HCT116 (cell line): Measurements from ENCODE around the gene GXYLT2. TPM values are rescaled to one million over a fixed set of nuclear protein-coding genes. Genes with fewer than 3 reads are reported as not detected.

ENCODE experiments used
- ATAC-seq: fragments of 200-7000 bp; cut with Tn5 transposase; 2 replicates; pipeline ENCODE4 v1.9.1; 2020; ENCODE audit warnings: mild to moderate bottlenecking, moderate library complexity
- BruUV-seq: library from RNA; stranded (reverse); fragments of 400-500 nt; replicated peaks from 2 replicates; lab custom pipeline; 2021; lab: Mats Ljungman, UMichigan
- CTCF ChIA-PET: fragments of 300-600 bp; sonication (Branson Sonifier 250); formaldehyde crosslinking; loops from one replicate; lab custom pipeline; 2021; ENCODE audit warnings: antibody characterized with exemption; lab: Charles Lee
- POLR2A ChIA-PET: fragments of 300-600, 350-600 bp; sonication (Branson Sonifier 250); formaldehyde crosslinking; loops from one replicate; lab custom pipeline; 2021; ENCODE audit warnings: antibody characterized with exemption; lab: Charles Lee
- RAD21 ChIA-PET, 2 experiments: fragments of 300-600 bp; sonication (Branson Sonifier 250); formaldehyde crosslinking; loops; one replicate each; lab custom pipeline; 2023; ENCODE audit warnings: low total read pairs in 2 of 2; ENCODE audit not compliant: uncharacterized antibody in 2 of 2, unreplicated experiment in 2 of 2, low non-redundant PET in 1 of 2; lab: Charles Lee
- DNase-seq: peaks from one replicate; pipeline ENCODE4 v3.0.0-alpha.2; 2010; ENCODE audit warnings: low read depth, low spot score
- H2AFZ ChIP-seq: fragments of 200-600 bp; shearing (Covaris generic), sonication (generic); 2 replicates; pipeline ENCODE4 v1.6.1; 2017; ENCODE audit warnings: low read depth, mixed run types, mixed read lengths, antibody characterized with exemption, low read length; ENCODE audit not compliant: poor library complexity, severe bottlenecking
- H3K27ac ChIP-seq: 2 replicates; pipeline ENCODE4 v1.5.1; 2012; ENCODE audit warnings: low read depth, low read length
- H3K27me3 ChIP-seq: fragments of 200-600 bp; sonication (generic); 2 replicates; pipeline ENCODE4 v1.6.1; 2016; ENCODE audit warnings: mixed run types, low read length, mixed read lengths; ENCODE audit not compliant: insufficient read depth
- H3K36me3 ChIP-seq, 2 experiments: fragments of 200-500 bp in 1 of 2; fragments of 200-600 bp in 1 of 2; sonication (Bioruptor generic) in 1 of 2; sonication (generic) in 1 of 2; 2 replicates each; pipeline versions ENCODE4 v1.5.1 to v1.6.1; 2014 to 2016; ENCODE audit warnings: low read length in 2 of 2, inconsistent platforms in 1 of 2, mixed read lengths in 1 of 2, mixed run types in 1 of 2; ENCODE audit not compliant: insufficient read depth in 2 of 2, control insufficient read depth in 1 of 2
- H3K4me1 ChIP-seq, 2 experiments: fragments of 200-600 bp in 1 of 2; sonication (generic) in 1 of 2; 2 replicates each; pipeline versions ENCODE4 v1.5.1 to v1.6.1; 2012 to 2017; ENCODE audit warnings: low read length in 2 of 2, inconsistent platforms in 1 of 2, mild to moderate bottlenecking in 1 of 2, mixed read lengths in 1 of 2, mixed run types in 1 of 2, moderate library complexity in 1 of 2; ENCODE audit not compliant: insufficient read depth in 2 of 2, control insufficient read depth in 1 of 2
- H3K4me2 ChIP-seq: fragments of 200-600 bp; sonication (generic); 2 replicates; pipeline ENCODE4 v1.6.1; 2017; ENCODE audit warnings: mixed run types, low read length, mixed read lengths
- H3K4me3 ChIP-seq, 2 experiments: fragments of 200-600 bp in 1 of 2; sonication (generic) in 1 of 2; replicated peaks in 1 of 2; 2 replicates each; pipeline ENCODE4 v1.5.1; 2011 to 2016; ENCODE audit warnings: low read length in 2 of 2, control low read depth in 1 of 2, low read depth in 1 of 2, mild to moderate bottlenecking in 1 of 2, mixed read lengths in 1 of 2, mixed run types in 1 of 2
- H3K79me2 ChIP-seq: fragments of 200-600 bp; sonication (generic); 2 replicates; pipeline ENCODE4 v1.6.1; 2017; ENCODE audit warnings: mild to moderate bottlenecking, mixed run types, low read length, moderate library complexity, mixed read lengths; ENCODE audit not compliant: insufficient read depth
- H3K9ac ChIP-seq: fragments of 200-600 bp; sonication (generic); 2 replicates; pipeline ENCODE4 v1.6.1; 2016; ENCODE audit warnings: low read length, mixed read lengths
- H3K9me2 ChIP-seq: fragments of 200-600 bp; sonication (generic), shearing (Covaris generic); 2 replicates; pipeline ENCODE4 v1.6.1; 2017; ENCODE audit warnings: mixed run types, mild to moderate bottlenecking, moderate library complexity; ENCODE audit not compliant: insufficient read depth
- H3K9me3 ChIP-seq, 2 experiments: fragments of 200-500 bp in 1 of 2; fragments of 200-600 bp in 1 of 2; sonication (Bioruptor generic) in 1 of 2; sonication (generic) in 1 of 2; 2 replicates each; pipeline ENCODE4 v1.6.1; 2014 to 2017; ENCODE audit warnings: low read length in 2 of 2, mixed read lengths in 2 of 2, inconsistent platforms in 1 of 2, low read depth in 1 of 2, mild to moderate bottlenecking in 1 of 2, mixed run types in 1 of 2, moderate library complexity in 1 of 2; ENCODE audit not compliant: control insufficient read depth in 1 of 2, insufficient read depth in 1 of 2
- H4K20me1 ChIP-seq: fragments of 200-600 bp; sonication (generic), shearing (Covaris generic); 2 replicates; pipeline ENCODE4 v1.6.1; 2017; ENCODE audit warnings: mixed run types, mild to moderate bottlenecking, moderate library complexity; ENCODE audit not compliant: insufficient read depth
- CEBPB ChIP-seq: IDR thresholded peaks from 2 replicates; pipeline ENCODE4 v1.6.1; 2012; ENCODE audit warnings: low read depth
- EGR1 ChIP-seq: IDR thresholded peaks from 2 replicates; pipeline ENCODE4 v1.6.1; 2012; ENCODE audit warnings: low read depth
- FOSL1 ChIP-seq: IDR thresholded peaks from 2 replicates; pipeline ENCODE4 v1.6.1; 2012; ENCODE audit warnings: low read depth
- POLR2A ChIP-seq: IDR thresholded peaks from 2 replicates; pipeline ENCODE4 v1.7.0; 2011; ENCODE audit warnings: borderline replicate concordance; ENCODE audit not compliant: insufficient read depth, insufficient read length; ENCODE audit errors: extremely low read depth
- POLR2AphosphoS5 ChIP-seq: IDR thresholded peaks from 2 replicates; pipeline ENCODE4 v1.6.1; 2011; ENCODE audit warnings: mild to moderate bottlenecking, low read depth, low read length, moderate library complexity
- RAD21 ChIP-seq: IDR thresholded peaks from 2 replicates; pipeline ENCODE4 v1.6.1; 2012; ENCODE audit warnings: low read depth, mild to moderate bottlenecking
- SIN3A ChIP-seq: IDR thresholded peaks from 2 replicates; pipeline ENCODE4 v1.6.1; 2012; ENCODE audit warnings: low read depth
- SRF ChIP-seq: IDR thresholded peaks from 2 replicates; pipeline ENCODE4 v1.6.1; 2012; ENCODE audit warnings: low read depth
- TCF7L2 ChIP-seq: IDR thresholded peaks from 2 replicates; pipeline ENCODE4 v1.7.0; 2011; ENCODE audit warnings: borderline replicate concordance, inconsistent platforms; ENCODE audit not compliant: insufficient read depth, insufficient read length; ENCODE audit errors: extremely low read depth
- YY1 ChIP-seq: IDR thresholded peaks from 2 replicates; pipeline ENCODE4 v1.6.1; 2011; ENCODE audit warnings: low read length, low read depth, moderate library complexity, mild to moderate bottlenecking; ENCODE audit not compliant: insufficient replicate concordance; ENCODE audit errors: extremely low read depth
- ZFX ChIP-seq: fragments of 450-650 bp; IDR thresholded peaks from 2 replicates; pipeline ENCODE4 v1.6.1; 2017
- ZNF274 ChIP-seq: fragments of 200-500 bp; sonication (Bioruptor generic); IDR thresholded peaks from 2 replicates; pipeline ENCODE4 v1.6.1; 2014; ENCODE audit warnings: mild to moderate bottlenecking, low read depth, low read length, inconsistent platforms
- intact Hi-C: fragments of 100-400 bp; cut with micrococcal nuclease; formaldehyde crosslinking; loops from 2 replicates; pipeline ENCODE4 v1.10.0; 2022
- total RNA-seq: library from RNA; stranded (reverse); gene quantifications from one replicate; pipeline ENCODE4 v1.2.1, GENCODE V29; 2021; ENCODE audit not compliant: unreplicated experiment
- TF ChIP-seq, protein P1 (sequence below): IDR thresholded peaks from 2 replicates; pipeline ENCODE4 v1.6.1; 2012; ENCODE audit warnings: low read depth
- TF ChIP-seq, protein P2 (sequence below): IDR thresholded peaks from 2 replicates; pipeline ENCODE4 v1.6.1; 2012
- TF ChIP-seq, protein P3 (sequence below), 3 experiments: fragments of 200-600 bp in 1 of 3; sonication (generic) in 1 of 3; IDR thresholded peaks in 2 of 3; conservative IDR thresholded peaks in 1 of 3; 2 replicates each; pipeline ENCODE4 v1.5.1; 2012 to 2017; ENCODE audit warnings: low read depth in 2 of 3, low read length in 2 of 3, antibody characterized with exemption in 1 of 3, borderline replicate concordance in 1 of 3, control low read depth in 1 of 3, mild to moderate bottlenecking in 1 of 3, mixed read lengths in 1 of 3, mixed run types in 1 of 3, moderate library complexity in 1 of 3; ENCODE audit not compliant: insufficient read depth in 1 of 3
- TF ChIP-seq, protein P4 (sequence below): IDR thresholded peaks from 2 replicates; pipeline ENCODE4 v1.6.1; 2011; ENCODE audit warnings: mild to moderate bottlenecking, low read length, moderate library complexity; ENCODE audit not compliant: insufficient replicate concordance; ENCODE audit errors: extremely low read depth

The GXYLT2 gene
- total RNA-seq, 1 experiment from 2014 or later, result 5.6 TPM

DNA sequence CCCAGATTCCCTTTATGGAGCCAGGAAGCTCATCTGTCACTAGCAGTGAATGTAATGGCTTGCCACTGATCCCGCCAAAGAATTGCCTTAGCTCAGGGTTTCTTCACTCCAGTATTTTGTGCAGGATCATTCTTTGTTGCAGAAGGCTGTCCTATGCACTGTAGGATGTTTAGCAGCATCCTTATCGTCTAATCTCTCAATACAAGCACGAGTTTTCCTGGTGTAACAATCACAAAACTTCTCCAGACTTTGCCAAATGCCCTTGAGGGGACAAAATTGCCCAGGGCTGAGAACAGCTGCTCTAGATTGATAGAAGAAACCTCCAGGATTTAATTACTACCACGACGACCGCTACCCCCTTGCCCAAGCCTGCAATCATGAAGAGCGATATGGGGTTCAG is 32.8 kb upstream of the GXYLT2 start:
- no peak for ATAC-seq
- Histone ChIP-seq H3K4me3 (no peak overlapping the region), H4K20me1 (no peaks in the 10 kb centered on the region), H3K9me3 (no peaks in the 10 kb centered on the region), H3K4me1 (0 out of 4 replicates have a peak, but pooled peaks cover 0 to 3% of the 10 kb centered on the region in 2 experiments), H3K9me2 (no peaks in the 10 kb centered on the region), H3K27ac (no peak overlapping the region), H2AFZ (no peak overlapping the region), H3K9ac (no peak overlapping the region), H3K36me3 (no peaks in the 10 kb centered on the region), H3K27me3 (no peaks in the 10 kb centered on the region), H3K4me2 (no peak overlapping the region), H3K79me2 (no peaks in the 10 kb centered on the region)
- RAD21 ChIA-PET, result no interaction called here
- no peak for DNase-seq
- BruUV-seq, result no TSS peak
- intact Hi-C loops, result no loop called here
- CTCF ChIA-PET, result interaction anchor here (1.3 kb wide), 1 partner anchor 201 kb away, joined by 5 read pairs; no protein-coding TSS in a partner anchor
- POLR2A ChIA-PET, result no interaction called here
- no peak for TF ChIP-seq ZNF274
- no peak for TF ChIP-seq POLR2AphosphoS5
- TF ChIP-seq, protein P1, sequence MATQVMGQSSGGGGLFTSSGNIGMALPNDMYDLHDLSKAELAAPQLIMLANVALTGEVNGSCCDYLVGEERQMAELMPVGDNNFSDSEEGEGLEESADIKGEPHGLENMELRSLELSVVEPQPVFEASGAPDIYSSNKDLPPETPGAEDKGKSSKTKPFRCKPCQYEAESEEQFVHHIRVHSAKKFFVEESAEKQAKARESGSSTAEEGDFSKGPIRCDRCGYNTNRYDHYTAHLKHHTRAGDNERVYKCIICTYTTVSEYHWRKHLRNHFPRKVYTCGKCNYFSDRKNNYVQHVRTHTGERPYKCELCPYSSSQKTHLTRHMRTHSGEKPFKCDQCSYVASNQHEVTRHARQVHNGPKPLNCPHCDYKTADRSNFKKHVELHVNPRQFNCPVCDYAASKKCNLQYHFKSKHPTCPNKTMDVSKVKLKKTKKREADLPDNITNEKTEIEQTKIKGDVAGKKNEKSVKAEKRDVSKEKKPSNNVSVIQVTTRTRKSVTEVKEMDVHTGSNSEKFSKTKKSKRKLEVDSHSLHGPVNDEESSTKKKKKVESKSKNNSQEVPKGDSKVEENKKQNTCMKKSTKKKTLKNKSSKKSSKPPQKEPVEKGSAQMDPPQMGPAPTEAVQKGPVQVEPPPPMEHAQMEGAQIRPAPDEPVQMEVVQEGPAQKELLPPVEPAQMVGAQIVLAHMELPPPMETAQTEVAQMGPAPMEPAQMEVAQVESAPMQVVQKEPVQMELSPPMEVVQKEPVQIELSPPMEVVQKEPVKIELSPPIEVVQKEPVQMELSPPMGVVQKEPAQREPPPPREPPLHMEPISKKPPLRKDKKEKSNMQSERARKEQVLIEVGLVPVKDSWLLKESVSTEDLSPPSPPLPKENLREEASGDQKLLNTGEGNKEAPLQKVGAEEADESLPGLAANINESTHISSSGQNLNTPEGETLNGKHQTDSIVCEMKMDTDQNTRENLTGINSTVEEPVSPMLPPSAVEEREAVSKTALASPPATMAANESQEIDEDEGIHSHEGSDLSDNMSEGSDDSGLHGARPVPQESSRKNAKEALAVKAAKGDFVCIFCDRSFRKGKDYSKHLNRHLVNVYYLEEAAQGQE, result no peak
- TF ChIP-seq SRF, result no peak
- TF ChIP-seq EGR1, result no peak
- TF ChIP-seq POLR2A, result no peak
- TF ChIP-seq, protein P2, sequence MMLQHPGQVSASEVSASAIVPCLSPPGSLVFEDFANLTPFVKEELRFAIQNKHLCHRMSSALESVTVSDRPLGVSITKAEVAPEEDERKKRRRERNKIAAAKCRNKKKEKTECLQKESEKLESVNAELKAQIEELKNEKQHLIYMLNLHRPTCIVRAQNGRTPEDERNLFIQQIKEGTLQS, result no peak
- TF ChIP-seq, protein P3, sequence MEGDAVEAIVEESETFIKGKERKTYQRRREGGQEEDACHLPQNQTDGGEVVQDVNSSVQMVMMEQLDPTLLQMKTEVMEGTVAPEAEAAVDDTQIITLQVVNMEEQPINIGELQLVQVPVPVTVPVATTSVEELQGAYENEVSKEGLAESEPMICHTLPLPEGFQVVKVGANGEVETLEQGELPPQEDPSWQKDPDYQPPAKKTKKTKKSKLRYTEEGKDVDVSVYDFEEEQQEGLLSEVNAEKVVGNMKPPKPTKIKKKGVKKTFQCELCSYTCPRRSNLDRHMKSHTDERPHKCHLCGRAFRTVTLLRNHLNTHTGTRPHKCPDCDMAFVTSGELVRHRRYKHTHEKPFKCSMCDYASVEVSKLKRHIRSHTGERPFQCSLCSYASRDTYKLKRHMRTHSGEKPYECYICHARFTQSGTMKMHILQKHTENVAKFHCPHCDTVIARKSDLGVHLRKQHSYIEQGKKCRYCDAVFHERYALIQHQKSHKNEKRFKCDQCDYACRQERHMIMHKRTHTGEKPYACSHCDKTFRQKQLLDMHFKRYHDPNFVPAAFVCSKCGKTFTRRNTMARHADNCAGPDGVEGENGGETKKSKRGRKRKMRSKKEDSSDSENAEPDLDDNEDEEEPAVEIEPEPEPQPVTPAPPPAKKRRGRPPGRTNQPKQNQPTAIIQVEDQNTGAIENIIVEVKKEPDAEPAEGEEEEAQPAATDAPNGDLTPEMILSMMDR (IDR thresholded peaks at IDR 0.05 in 2 of 3, conservative IDR thresholded peaks at IDR 0.05 in 1 of 3; ENCODE audit: borderline replicate concordance in 1 of 3, insufficient read depth in 1 of 3, low read depth in 2 of 3, low read length in 2 of 3), result no peak
- TF ChIP-seq, protein P4, sequence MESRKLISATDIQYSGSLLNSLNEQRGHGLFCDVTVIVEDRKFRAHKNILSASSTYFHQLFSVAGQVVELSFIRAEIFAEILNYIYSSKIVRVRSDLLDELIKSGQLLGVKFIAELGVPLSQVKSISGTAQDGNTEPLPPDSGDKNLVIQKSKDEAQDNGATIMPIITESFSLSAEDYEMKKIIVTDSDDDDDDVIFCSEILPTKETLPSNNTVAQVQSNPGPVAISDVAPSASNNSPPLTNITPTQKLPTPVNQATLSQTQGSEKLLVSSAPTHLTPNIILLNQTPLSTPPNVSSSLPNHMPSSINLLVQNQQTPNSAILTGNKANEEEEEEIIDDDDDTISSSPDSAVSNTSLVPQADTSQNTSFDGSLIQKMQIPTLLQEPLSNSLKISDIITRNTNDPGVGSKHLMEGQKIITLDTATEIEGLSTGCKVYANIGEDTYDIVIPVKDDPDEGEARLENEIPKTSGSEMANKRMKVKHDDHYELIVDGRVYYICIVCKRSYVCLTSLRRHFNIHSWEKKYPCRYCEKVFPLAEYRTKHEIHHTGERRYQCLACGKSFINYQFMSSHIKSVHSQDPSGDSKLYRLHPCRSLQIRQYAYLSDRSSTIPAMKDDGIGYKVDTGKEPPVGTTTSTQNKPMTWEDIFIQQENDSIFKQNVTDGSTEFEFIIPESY, result no peak
- no peak for TF ChIP-seq YY1
- TF ChIP-seq SIN3A, result no peak
- TF ChIP-seq ZFX, result no peak
- TF ChIP-seq RAD21, result no peak
- TF ChIP-seq CEBPB, result no peak
- TF ChIP-seq TCF7L2, result no peak
- no peak for TF ChIP-seq FOSL1
- TF ChIP-seq, all 23 proteins: peak for 0
